PC-9 (cell line): Measurements from ENCODE around the gene PHYKPL.

Experiments used
- CTCF ChIP-seq: fragments of 200-600 bp; sonication (generic); conservative IDR thresholded peaks from 2 replicates; pipeline ENCODE4 v1.6.1; 2017; ENCODE audit warnings: mixed run types, antibody characterized with exemption, mild to moderate bottlenecking, moderate library complexity
- EZH2 ChIP-seq: fragments of 200-600 bp; sonication (generic); IDR thresholded peaks from 2 replicates; pipeline ENCODE4 v1.8.0; 2017; ENCODE audit warnings: antibody characterized with exemption, low read depth

DNA sequence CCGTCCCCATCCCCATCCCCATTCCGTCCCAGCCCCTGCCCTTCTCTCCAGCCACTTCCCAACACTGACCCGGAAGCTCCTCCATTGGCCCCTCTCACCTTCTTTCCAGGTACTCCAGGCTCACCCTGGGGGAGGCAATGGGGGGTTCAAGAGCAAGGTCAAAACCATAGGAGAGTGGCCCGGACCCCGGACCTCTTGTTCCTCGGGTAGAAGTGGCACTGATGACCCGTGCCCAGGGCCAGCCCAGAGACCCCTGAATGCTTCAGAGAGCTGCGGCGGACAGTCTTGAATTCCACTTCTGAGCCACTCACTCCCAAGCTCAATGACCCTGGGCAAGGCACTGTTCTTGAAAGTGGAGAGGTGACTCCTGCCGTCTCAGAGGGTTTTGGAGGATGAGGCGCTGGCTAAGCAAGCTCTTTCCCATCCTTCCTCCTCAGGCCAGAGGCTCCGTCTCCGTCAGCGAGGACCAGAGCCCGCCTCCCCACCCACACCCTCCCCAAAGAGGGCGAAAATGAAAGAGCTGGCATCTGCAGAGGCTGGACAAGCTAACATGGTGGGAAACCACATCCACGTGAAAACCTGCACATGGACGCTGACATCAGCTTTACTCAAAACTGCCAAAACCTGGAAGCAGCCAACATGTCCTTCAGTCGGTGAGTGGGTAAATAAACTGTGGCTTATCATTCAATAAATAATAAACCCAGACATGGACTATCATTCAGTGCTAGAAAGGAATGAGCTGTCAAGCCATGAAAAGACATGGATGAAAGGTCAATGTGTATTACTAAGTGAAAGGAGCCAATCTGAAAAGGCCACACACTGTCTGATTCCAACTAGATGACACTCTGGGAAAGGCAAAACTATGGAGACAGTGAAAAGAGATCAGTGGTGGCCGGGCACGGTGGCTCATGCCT lies 27.3 kb upstream of the PHYKPL start:
- TF ChIP-seq EZH2 (no peak), CTCF (no peak)
